Measurements from ENCODE around the gene ETDA.
"Not testable (repeated sequence)": the region's sequence is repeated elsewhere in the genome, so short reads cannot be mapped to it uniquely, and the experiment has no call there.

GRCh38 chrX:135256087-135256684, 4.3 kb downstream of the ETDA start:
- TF ChIP-seq CTCF, POLR2A (IDR thresholded peaks at IDR 0.05): not testable (repeated sequence)

Measured in body of pancreas (tissue), 4 donors.